ENCODE results near the gene MTIF3.

Gene MTIF3

DNA sequence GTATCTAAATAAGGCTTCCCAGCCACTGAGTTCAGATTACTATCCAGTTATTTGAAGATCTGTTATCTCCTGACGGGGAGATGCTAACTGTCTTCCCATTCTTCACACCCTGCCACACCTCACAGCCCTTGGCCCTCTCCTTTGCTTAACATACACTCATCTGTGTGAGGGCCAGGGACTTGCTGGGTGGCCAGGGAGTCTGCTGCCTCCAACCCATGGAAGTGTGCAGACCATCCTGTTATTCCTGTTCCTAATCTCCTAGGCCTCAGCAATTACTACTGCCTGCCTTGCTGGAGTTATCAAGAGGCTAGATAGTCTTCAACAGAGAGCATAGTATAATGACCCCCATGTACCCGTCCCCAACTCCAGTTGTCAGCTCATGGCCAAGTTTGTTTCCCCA is 62.1 kb downstream of the MTIF3 start:
- DNase-seq: no peak
- intact Hi-C loops (cut with DNase I): no loop called here

Measured in posterior cingulate gyrus (tissue), 11 donors.